DOHH2 (cell line): ENCODE measurements around the gene CMTM4.

Source experiments
- H3F3A ChIP-seq: fragments of 200-600 bp; sonication (generic), shearing (Covaris generic); 2 replicates; pipeline ENCODE4 v1.6.0; 2016; ENCODE audit warnings: antibody characterized with exemption, mild to moderate bottlenecking; ENCODE audit not compliant: control insufficient read depth, insufficient read depth
- H3K27ac ChIP-seq: fragments of 200-600 bp; sonication (generic); 2 replicates; pipeline ENCODE4 v1.5.1; 2014; ENCODE audit warnings: low read depth, mild to moderate bottlenecking, low read length, moderate library complexity
- H3K27me3 ChIP-seq: fragments of 200-600 bp; sonication (generic); 2 replicates; pipeline ENCODE4 v1.6.1; 2014; ENCODE audit warnings: mild to moderate bottlenecking, low read length, mixed read lengths; ENCODE audit not compliant: control insufficient read depth
- H3K36me3 ChIP-seq: fragments of 200-600 bp; sonication (generic); 2 replicates; pipeline ENCODE4 v1.6.1; 2014; ENCODE audit warnings: mild to moderate bottlenecking, low read length, moderate library complexity, mixed read lengths; ENCODE audit not compliant: control insufficient read depth
- H3K4me1 ChIP-seq: fragments of 200-600 bp; sonication (generic); 2 replicates; pipeline ENCODE4 v1.6.1; 2014; ENCODE audit warnings: mild to moderate bottlenecking, low read length, mixed read lengths; ENCODE audit not compliant: control insufficient read depth
- H3K4me2 ChIP-seq: fragments of 200-600 bp; sonication (generic); 2 replicates; pipeline ENCODE4 v1.6.0; 2014; ENCODE audit warnings: mild to moderate bottlenecking, low read length, moderate library complexity
- H3K4me3 ChIP-seq: fragments of 200-600 bp; sonication (generic); 2 replicates; pipeline ENCODE4 v1.5.1; 2014; ENCODE audit warnings: mild to moderate bottlenecking, low read length, mixed read lengths
- H3K79me2 ChIP-seq: fragments of 200-600 bp; sonication (generic); 2 replicates; pipeline ENCODE4 v1.6.1; 2014; ENCODE audit warnings: mild to moderate bottlenecking, low read length, mixed read lengths; ENCODE audit not compliant: control insufficient read depth
- H3K9me2 ChIP-seq: fragments of 200-600 bp; sonication (generic); replicated peaks from 2 replicates; pipeline ENCODE4 v1.6.1; 2014; ENCODE audit warnings: mild to moderate bottlenecking, low read length, mixed read lengths; ENCODE audit not compliant: control insufficient read depth
- H3K9me3 ChIP-seq: fragments of 200-600 bp; sonication (generic); 2 replicates; pipeline ENCODE4 v1.6.1; 2014; ENCODE audit warnings: antibody characterized with exemption, low read length, mixed read lengths; ENCODE audit not compliant: control insufficient read depth, insufficient read depth
- H4K20me1 ChIP-seq: fragments of 200-600 bp; sonication (generic); 2 replicates; pipeline ENCODE4 v1.6.0; 2014; ENCODE audit warnings: low read depth, mild to moderate bottlenecking, antibody characterized with exemption, low read length, moderate library complexity; ENCODE audit not compliant: control insufficient read depth, insufficient read depth
- EZH2phosphoT487 ChIP-seq: fragments of 200-600 bp; sonication (generic); IDR thresholded peaks from 2 replicates; pipeline ENCODE4 v1.6.1; 2017; ENCODE audit warnings: borderline replicate concordance, mild to moderate bottlenecking, antibody characterized with exemption, low read length, moderate library complexity, mixed read lengths
- TF ChIP-seq, protein P1 (sequence below): fragments of 200-600 bp; sonication (generic); IDR thresholded peaks from one replicate; pipeline ENCODE4 v1.5.1; 2014; ENCODE audit warnings: antibody characterized with exemption, mild to moderate bottlenecking, low read depth, low read length; ENCODE audit not compliant: poor library complexity, severe bottlenecking

Gene CMTM4

GRCh38 chr16:66647866-66648265 lies 48.7 kb downstream of the CMTM4 start:
- peaks cover 4% of the 10 kb centered on the region; the same call in 1 of the 2 replicates for H3K27me3 ChIP-seq
- H3K4me2 ChIP-seq, result no peak overlapping the region
- H3K27ac ChIP-seq, result no peak overlapping the region
- no peaks in the 10 kb centered on the region for H3F3A ChIP-seq
- H3K4me3 ChIP-seq, result no peak overlapping the region
- TF ChIP-seq EZH2phosphoT487, result no peak
- TF ChIP-seq, protein P1, sequence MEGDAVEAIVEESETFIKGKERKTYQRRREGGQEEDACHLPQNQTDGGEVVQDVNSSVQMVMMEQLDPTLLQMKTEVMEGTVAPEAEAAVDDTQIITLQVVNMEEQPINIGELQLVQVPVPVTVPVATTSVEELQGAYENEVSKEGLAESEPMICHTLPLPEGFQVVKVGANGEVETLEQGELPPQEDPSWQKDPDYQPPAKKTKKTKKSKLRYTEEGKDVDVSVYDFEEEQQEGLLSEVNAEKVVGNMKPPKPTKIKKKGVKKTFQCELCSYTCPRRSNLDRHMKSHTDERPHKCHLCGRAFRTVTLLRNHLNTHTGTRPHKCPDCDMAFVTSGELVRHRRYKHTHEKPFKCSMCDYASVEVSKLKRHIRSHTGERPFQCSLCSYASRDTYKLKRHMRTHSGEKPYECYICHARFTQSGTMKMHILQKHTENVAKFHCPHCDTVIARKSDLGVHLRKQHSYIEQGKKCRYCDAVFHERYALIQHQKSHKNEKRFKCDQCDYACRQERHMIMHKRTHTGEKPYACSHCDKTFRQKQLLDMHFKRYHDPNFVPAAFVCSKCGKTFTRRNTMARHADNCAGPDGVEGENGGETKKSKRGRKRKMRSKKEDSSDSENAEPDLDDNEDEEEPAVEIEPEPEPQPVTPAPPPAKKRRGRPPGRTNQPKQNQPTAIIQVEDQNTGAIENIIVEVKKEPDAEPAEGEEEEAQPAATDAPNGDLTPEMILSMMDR, result no peak
- no peaks in the 10 kb centered on the region for H3K9me2 ChIP-seq
- H3K9me3 ChIP-seq, result no peaks in the 10 kb centered on the region
- H3K4me1 ChIP-seq, result peaks cover 4% of the 10 kb centered on the region; the same call in 1 of the 2 replicates
- H3K36me3 ChIP-seq, result no peaks in the 10 kb centered on the region
- H4K20me1 ChIP-seq, result no peaks in the 10 kb centered on the region
- H3K79me2 ChIP-seq, result no peaks in the 10 kb centered on the region

DNA sequence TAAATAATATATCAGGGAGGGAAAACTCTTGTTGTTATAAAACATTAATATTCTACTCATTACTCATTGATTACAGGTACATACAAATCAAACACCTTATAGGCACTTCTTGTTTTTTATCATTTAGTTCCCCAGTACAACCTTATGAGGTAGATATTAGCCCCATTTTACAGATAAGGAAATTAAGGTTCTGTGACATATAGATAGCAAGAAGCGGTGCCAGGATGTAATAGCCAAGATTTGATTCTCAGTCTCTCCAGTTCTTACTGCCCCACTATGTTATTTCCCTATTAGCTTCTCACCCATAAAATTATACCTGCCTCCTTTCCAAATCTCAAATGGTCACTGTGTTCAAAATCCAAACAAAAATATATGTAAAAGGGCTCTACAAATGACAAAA lies 55.2 kb downstream of the CMTM4 start:
- no peak overlapping the region for H3K4me3 ChIP-seq
- no peaks in the 10 kb centered on the region for H3K79me2 ChIP-seq
- H3K9me2 ChIP-seq, result no peaks in the 10 kb centered on the region
- H3F3A ChIP-seq, result no peaks in the 10 kb centered on the region
- no peaks in the 10 kb centered on the region for H3K9me3 ChIP-seq
- no peak overlapping the region for H3K4me2 ChIP-seq
- H3K27ac ChIP-seq, result no peak overlapping the region
- TF ChIP-seq EZH2phosphoT487, result no peak
- TF ChIP-seq, protein P1, result no peak
- no peaks in the 10 kb centered on the region for H3K36me3 ChIP-seq
- no peaks in the 10 kb centered on the region for H3K4me1 ChIP-seq
- no peaks in the 10 kb centered on the region for H3K27me3 ChIP-seq
- H4K20me1 ChIP-seq, result no peaks in the 10 kb centered on the region

- no peaks in the 10 kb centered on the region for H3K9me3 ChIP-seq
- no peaks in the 10 kb centered on the region for H3F3A ChIP-seq
- H3K4me1 ChIP-seq, result no peaks in the 10 kb centered on the region
- TF ChIP-seq, protein P1, result no peak
- TF ChIP-seq EZH2phosphoT487, result no peak
- no peaks in the 10 kb centered on the region for H3K27me3 ChIP-seq
- no peaks in the 10 kb centered on the region for H4K20me1 ChIP-seq
- no peak overlapping the region for H3K4me2 ChIP-seq
- no peaks in the 10 kb centered on the region for H3K79me2 ChIP-seq
- no peak overlapping the region for H3K4me3 ChIP-seq
- H3K27ac ChIP-seq, result no peak overlapping the region
- no peaks in the 10 kb centered on the region for H3K36me3 ChIP-seq
- no peaks in the 10 kb centered on the region for H3K9me2 ChIP-seq
Observed at GRCh38 chr16:66640724-66641314, 55.7 kb downstream of the CMTM4 start.
